Activated B cell treated with CpG ODN at 0.5 μM for 24 hours (primary cell): ENCODE data around the gene ZDHHC11. TPM values are rescaled to one million over a fixed set of nuclear protein-coding genes. Genes with fewer than 3 reads are reported as not detected.
"Not testable (repeated sequence)": the region's sequence is repeated elsewhere in the genome, so short reads cannot be mapped to it uniquely, and the experiment has no call there.

Source experiments
- ATAC-seq: fragments of 200-7000 bp; cut with Tn5 transposase; one replicate; pipeline ENCODE4 v1.10.0; 2021; ENCODE audit warnings: low read depth, mild to moderate bottlenecking, moderate library complexity
- CTCF ChIA-PET: fragments of 350-600 bp; sonication (Branson Sonifier 250); formaldehyde crosslinking; loops from one replicate; lab custom pipeline; 2021; ENCODE audit warnings: antibody characterized with exemption; lab: Charles Lee
- POLR2A ChIA-PET: fragments of 350-600 bp; sonication (Branson Sonifier 250); formaldehyde crosslinking; loops from one replicate; lab custom pipeline; 2021; ENCODE audit warnings: antibody characterized with exemption; lab: Charles Lee
- DNase-seq: peaks from one replicate; pipeline ENCODE4 v3.0.0; 2022
- H3K27ac Mint-ChIP-seq: one replicate; pipeline ENCODE4 v1.8.0; 2020; ENCODE audit warnings: mixed read lengths
- H3K27me3 Mint-ChIP-seq: one replicate; pipeline ENCODE4 v1.8.0; 2021; ENCODE audit warnings: mixed read lengths
- H3K36me3 Mint-ChIP-seq: one replicate; pipeline ENCODE4 v1.8.0; 2021; ENCODE audit warnings: low read depth, mixed read lengths
- H3K4me1 Mint-ChIP-seq: one replicate; pipeline ENCODE4 v1.8.0; 2021; ENCODE audit warnings: mixed read lengths
- H3K4me3 Mint-ChIP-seq: one replicate; pipeline ENCODE4 v1.8.0; 2020; ENCODE audit warnings: mild to moderate bottlenecking, mixed read lengths
- H3K9me3 Mint-ChIP-seq: one replicate; pipeline ENCODE4 v1.8.0; 2020; ENCODE audit warnings: mixed read lengths
- intact Hi-C: fragments of 100-400 bp; cut with micrococcal nuclease; formaldehyde crosslinking; loops from one replicate; pipeline ENCODE4 v1.15.1; 2024
- total RNA-seq: library from RNA; stranded (reverse); gene quantifications from 2 replicates; pipeline ENCODE4 v1.2.3, GENCODE V29; 2022
- TF ChIP-seq, protein P1 (sequence below): fragments of 200-600 bp; IDR thresholded peaks from one replicate; pipeline ENCODE4 v1.8.0; 2022; ENCODE audit warnings: antibody characterized with exemption, mild to moderate bottlenecking

ZDHHC11 gene
- total RNA-seq, 1 donor from 2014 or later: 1.6 TPM

DNA sequence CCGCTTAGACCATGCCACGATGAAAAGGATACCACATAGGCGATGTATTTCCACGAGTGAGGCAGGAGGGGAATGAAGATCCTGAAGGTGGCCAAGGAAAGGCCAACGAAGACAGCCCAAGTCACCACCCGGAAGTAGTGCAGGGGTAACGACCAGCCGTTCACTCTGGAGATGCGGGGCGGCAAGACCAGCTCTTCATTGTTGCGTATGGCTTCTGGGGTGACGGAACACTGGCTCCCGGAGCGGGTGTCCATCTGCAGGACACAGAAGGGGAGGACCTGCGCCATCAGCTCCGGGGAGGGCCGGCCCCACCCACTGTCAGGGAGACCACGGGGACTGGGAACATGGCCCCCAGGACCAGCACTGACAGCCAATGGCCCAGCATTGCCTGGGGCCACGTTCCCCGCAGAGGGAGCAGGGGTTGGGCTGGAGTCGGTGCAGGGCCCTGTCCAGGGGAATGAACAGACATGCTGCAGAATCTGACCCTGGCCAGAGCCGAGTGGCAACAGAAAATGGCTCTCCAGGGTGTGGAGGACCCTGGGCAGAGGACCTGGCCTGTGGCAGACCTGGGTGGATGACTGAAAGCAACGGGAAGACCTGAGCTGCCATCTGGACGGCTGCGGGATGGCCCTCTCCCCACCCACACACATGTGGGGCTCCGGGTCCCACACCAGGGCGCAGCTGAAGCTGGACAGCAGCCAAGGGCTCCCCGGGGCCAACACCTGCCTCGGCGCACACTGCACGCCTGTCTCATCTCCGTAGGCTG, 83.9 kb downstream of the ZDHHC11 start:
- CTCF ChIA-PET: no interaction called here
- POLR2A ChIA-PET: no interaction called here
- no peak overlapping the region for H3K4me3 Mint-ChIP-seq
- no peak for DNase-seq
- H3K27ac Mint-ChIP-seq: no peak overlapping the region
- TF ChIP-seq, protein P1, sequence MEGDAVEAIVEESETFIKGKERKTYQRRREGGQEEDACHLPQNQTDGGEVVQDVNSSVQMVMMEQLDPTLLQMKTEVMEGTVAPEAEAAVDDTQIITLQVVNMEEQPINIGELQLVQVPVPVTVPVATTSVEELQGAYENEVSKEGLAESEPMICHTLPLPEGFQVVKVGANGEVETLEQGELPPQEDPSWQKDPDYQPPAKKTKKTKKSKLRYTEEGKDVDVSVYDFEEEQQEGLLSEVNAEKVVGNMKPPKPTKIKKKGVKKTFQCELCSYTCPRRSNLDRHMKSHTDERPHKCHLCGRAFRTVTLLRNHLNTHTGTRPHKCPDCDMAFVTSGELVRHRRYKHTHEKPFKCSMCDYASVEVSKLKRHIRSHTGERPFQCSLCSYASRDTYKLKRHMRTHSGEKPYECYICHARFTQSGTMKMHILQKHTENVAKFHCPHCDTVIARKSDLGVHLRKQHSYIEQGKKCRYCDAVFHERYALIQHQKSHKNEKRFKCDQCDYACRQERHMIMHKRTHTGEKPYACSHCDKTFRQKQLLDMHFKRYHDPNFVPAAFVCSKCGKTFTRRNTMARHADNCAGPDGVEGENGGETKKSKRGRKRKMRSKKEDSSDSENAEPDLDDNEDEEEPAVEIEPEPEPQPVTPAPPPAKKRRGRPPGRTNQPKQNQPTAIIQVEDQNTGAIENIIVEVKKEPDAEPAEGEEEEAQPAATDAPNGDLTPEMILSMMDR: no peak
- no peaks in the 10 kb centered on the region for H3K36me3 Mint-ChIP-seq
- no peaks in the 10 kb centered on the region for H3K9me3 Mint-ChIP-seq
- no peaks in the 10 kb centered on the region for H3K4me1 Mint-ChIP-seq
- no peak for ATAC-seq
- intact Hi-C loops: no loop called here
- peaks cover 2% of the 10 kb centered on the region for H3K27me3 Mint-ChIP-seq

DNA sequence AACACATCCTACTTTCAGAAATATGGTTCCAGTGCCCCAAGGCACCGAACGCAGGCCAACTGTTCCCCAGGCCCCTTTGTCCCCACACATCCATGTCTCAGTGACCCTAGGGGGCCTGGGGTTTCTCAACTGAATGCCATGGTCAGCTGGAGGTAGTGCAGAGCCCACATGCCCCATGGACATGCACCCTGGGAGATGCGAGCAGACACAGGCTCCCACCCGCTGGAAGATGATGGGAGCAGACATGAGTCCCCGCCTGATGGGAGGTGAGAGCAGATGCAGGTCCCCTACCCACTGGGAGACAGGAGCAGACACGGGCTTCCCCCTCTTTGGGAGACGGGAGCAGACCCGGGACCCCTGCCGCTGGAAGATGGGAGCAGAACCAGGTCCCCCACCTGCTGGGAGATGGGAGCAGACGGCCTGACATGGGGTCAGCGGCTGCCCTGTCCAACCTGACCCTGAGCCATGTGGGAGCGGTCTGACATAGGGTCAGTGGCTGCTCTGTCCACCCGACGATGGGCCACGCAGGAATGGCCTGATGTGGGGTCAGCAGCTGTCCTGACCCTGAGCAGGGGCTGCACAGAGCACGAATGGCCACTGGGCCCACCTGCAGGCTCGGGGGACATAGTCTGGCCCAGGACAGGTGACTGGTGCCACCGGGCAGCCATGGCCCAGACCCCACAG, 84.7 kb downstream of the ZDHHC11 start:
- Mint-ChIP-seq H3K4me3 (no peak overlapping the region), H3K27me3 (no peaks in the 10 kb centered on the region), H3K9me3 (no peaks in the 10 kb centered on the region), H3K27ac (no peak overlapping the region), H3K4me1 (no peaks in the 10 kb centered on the region), H3K36me3 (no peaks in the 10 kb centered on the region)
- ChIA-PET POLR2A (no interaction called here), CTCF (no interaction called here)
- DNase-seq (peak; percentile 10), ATAC-seq (no peak)
- intact Hi-C loops: no loop called here
- TF ChIP-seq, protein P1: no peak

DNA sequence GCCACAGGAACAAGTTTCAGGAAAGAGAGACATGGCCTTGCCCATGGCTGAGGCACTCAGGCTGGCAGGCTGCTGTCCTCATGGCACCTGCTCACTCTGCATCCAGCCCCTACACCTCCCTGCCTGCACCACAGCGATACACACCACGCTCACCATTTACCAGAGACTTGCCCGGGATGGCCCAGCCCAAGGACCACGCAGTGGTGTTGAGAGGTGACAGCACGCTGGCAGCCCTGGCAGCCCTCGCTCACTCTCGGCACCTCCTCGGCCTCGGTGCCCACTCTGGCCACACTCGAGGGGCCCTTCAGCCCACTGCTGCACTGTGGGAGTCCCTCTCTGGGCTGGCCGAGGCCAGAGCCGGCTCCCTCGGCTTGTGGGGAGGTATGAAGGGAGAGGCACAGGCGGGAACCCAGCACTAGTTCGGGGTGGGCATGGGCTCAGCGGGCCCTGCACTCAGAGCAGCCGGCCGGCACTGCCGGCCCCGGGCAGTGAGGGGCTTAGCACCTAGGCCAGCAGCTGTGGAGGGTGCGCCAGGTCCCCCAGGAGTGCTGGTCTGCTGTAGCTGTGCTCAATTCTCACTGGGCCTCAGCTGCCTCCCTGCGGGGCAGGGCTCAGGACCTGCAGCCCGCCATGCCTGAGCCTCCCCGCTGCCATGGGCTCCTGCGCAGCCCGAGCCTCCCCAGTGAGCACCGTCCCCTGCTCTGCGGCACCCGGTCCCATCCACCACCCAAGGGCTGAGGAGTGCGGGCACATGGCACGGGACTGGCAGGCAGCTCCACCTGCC, 86.6 kb downstream of the ZDHHC11 start:
- TF ChIP-seq, protein P1: no peak
- ChIA-PET POLR2A (no interaction called here), CTCF (no interaction called here)
- DNase-seq: peak; percentile 10
- Mint-ChIP-seq H3K36me3 (no peaks in the 10 kb centered on the region), H3K4me1 (no peaks in the 10 kb centered on the region), H3K9me3 (no peaks in the 10 kb centered on the region), H3K4me3 (no peak overlapping the region), H3K27me3 (no peaks in the 10 kb centered on the region), H3K27ac (no peak overlapping the region)
- ATAC-seq: no peak
- intact Hi-C loops: no loop called here

DNA sequence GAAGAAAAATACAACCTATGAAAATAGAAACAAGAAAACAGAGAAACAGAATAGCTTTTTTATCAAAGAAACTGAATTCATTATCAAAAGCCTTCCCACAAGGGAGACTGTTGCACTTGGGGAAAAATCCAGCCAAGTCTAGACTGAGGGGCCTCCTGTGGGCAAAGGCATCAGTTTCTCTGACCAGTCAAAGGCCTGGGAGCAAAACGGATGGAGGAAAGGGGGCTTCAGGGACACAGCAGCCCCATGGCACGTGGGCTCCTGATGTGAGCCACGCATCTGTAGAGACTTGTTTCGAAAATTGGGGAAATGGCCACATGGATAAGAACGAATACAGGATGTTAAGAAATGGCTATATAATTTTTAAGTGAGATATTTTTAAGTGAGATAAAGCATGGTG, 87.4 kb downstream of the ZDHHC11 start:
- H3K4me3 Mint-ChIP-seq: no peak overlapping the region
- no peaks in the 10 kb centered on the region for H3K36me3 Mint-ChIP-seq
- ChIA-PET POLR2A (no interaction called here), CTCF (no interaction called here)
- TF ChIP-seq, protein P1: no peak
- intact Hi-C loops: no loop called here
- H3K27ac Mint-ChIP-seq: no peak overlapping the region
- DNase-seq: no peak
- no peaks in the 10 kb centered on the region for H3K9me3 Mint-ChIP-seq
- H3K27me3 Mint-ChIP-seq: peaks cover 4% of the 10 kb centered on the region
- ATAC-seq: no peak
- H3K4me1 Mint-ChIP-seq: no peaks in the 10 kb centered on the region

DNA sequence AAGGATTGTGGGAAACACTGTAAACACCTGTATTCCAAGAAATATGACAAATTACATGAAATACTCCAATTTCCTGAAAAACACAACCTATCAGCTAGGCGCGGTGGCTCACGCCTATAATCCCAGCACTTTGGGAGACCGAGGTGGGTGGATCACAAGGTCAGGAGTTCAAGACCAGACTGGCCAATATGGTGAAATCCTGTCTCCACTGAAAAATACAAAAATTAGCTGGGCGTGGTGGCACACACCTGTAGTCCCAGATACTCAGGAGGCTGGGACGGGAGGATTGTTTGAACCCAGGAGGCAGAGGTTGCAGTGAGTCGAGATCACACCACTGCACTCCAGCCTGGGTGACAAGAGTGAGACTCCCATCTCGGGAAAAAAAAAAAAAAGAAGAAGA, 87.8 kb downstream of the ZDHHC11 start:
- ATAC-seq, H3K9me3 Mint-ChIP-seq, H3K27me3 Mint-ChIP-seq, intact Hi-C loops, H3K27ac Mint-ChIP-seq, H3K36me3 Mint-ChIP-seq, CTCF ChIA-PET, H3K4me3 Mint-ChIP-seq, POLR2A ChIA-PET, DNase-seq, H3K4me1 Mint-ChIP-seq: not testable (repeated sequence)
